IMR-90 (cell line): ENCODE data around the gene RPS6KA4. TPM values are rescaled to one million over a fixed set of nuclear protein-coding genes. Genes with fewer than 3 reads are reported as not detected.

Experiments used
- ATAC-seq: fragments of 200-7000 bp; cut with Tn5 transposase; 2 replicates; pipeline ENCODE4 v1.9.1; 2020; ENCODE audit warnings: low read depth, mild to moderate bottlenecking, moderate library complexity
- BruUV-seq: library from RNA; stranded (reverse); fragments of 400-500 nt; replicated peaks from 2 replicates; lab custom pipeline; 2021; lab: Mats Ljungman, UMichigan
- CTCF ChIA-PET: fragments of 300-600 bp; formaldehyde crosslinking; extraction: SDS; loops from one replicate; lab custom pipeline; 2021; ENCODE audit warnings: antibody characterized with exemption; lab: Yijun Ruan, JAX
- POLR2A ChIA-PET: fragments of 300-600 bp; sonication (Branson Sonifier 250); formaldehyde crosslinking; loops from one replicate; lab custom pipeline; 2022; ENCODE audit warnings: antibody characterized with exemption; ENCODE audit not compliant: unreplicated experiment; lab: Charles Lee
- DNase-seq: peaks from one replicate; pipeline ENCODE4 v3.0.0; 2013
- H2AFZ ChIP-seq: replicated peaks from 2 replicates; pipeline ENCODE3; 2013; ENCODE audit warnings: low read length, mild to moderate bottlenecking; ENCODE audit not compliant: poor library complexity
- H2AK5ac ChIP-seq: 2 replicates; pipeline ENCODE4 v1.6.1; 2013; ENCODE audit warnings: low read depth, low read length, inconsistent platforms
- H2AK9ac ChIP-seq: replicated peaks from 2 replicates; pipeline ENCODE3; 2013; ENCODE audit warnings: mild to moderate bottlenecking, low read depth, low read length, moderate library complexity; ENCODE audit not compliant: poor library complexity
- H2BK120ac ChIP-seq: 2 replicates; pipeline ENCODE4 v1.6.1; 2013; ENCODE audit warnings: low read depth, low read length, inconsistent platforms
- H2BK15ac ChIP-seq: 3 replicates; pipeline ENCODE4 v1.6.1; 2013; ENCODE audit warnings: low read depth, low read length, inconsistent platforms
- H2BK20ac ChIP-seq: 2 replicates; pipeline ENCODE4 v1.6.1; 2013; ENCODE audit warnings: low read depth, mild to moderate bottlenecking, inconsistent platforms, low read length, moderate library complexity
- H2BK5ac ChIP-seq: 2 replicates; pipeline ENCODE4 v1.6.1; 2013; ENCODE audit warnings: mild to moderate bottlenecking, low read depth, low read length, inconsistent platforms; ENCODE audit not compliant: poor library complexity, severe bottlenecking
- H3K14ac ChIP-seq: replicated peaks from 2 replicates; pipeline ENCODE4 v1.6.1; 2013; ENCODE audit warnings: low read depth, low read length, inconsistent platforms
- H3K18ac ChIP-seq: 2 replicates; pipeline ENCODE4 v1.6.1; 2013; ENCODE audit warnings: low read depth, low read length, control low read depth
- H3K23ac ChIP-seq: 2 replicates; pipeline ENCODE4 v1.6.1; 2013; ENCODE audit warnings: low read depth, low read length, inconsistent platforms
- H3K27ac ChIP-seq: 2 replicates; pipeline ENCODE4 v1.5.1; 2013; ENCODE audit warnings: mild to moderate bottlenecking, control low read depth, low read length; ENCODE audit not compliant: insufficient read depth
- H3K27me3 ChIP-seq: 2 replicates; pipeline ENCODE4 v1.6.1; 2013; ENCODE audit warnings: low read length; ENCODE audit not compliant: control insufficient read depth, insufficient read depth
- H3K36me3 ChIP-seq: 2 replicates; pipeline ENCODE4 v1.6.1; 2013; ENCODE audit warnings: low read length, mixed read lengths; ENCODE audit not compliant: control insufficient read depth, insufficient read depth
- H3K4ac ChIP-seq: 2 replicates; pipeline ENCODE4 v1.6.1; 2013; ENCODE audit warnings: low read depth, low read length, inconsistent platforms
- H3K4me1 ChIP-seq: 2 replicates; pipeline ENCODE4 v1.6.1; 2013; ENCODE audit warnings: low read length, mixed read lengths; ENCODE audit not compliant: control insufficient read depth, insufficient read depth
- H3K4me2 ChIP-seq: 2 replicates; pipeline ENCODE4 v1.6.1; 2013; ENCODE audit warnings: low read depth, mild to moderate bottlenecking, control low read depth, low read length, moderate library complexity
- H3K4me3 ChIP-seq: 2 replicates; pipeline ENCODE4 v1.5.1; 2013; ENCODE audit warnings: low read depth, mild to moderate bottlenecking, control low read depth, low read length, moderate library complexity; ENCODE audit not compliant: insufficient read depth
- H3K56ac ChIP-seq: 2 replicates; pipeline ENCODE4 v1.6.1; 2013; ENCODE audit warnings: low read length, inconsistent platforms; ENCODE audit not compliant: insufficient read depth; ENCODE audit errors: extremely low read depth
- H3K79me1 ChIP-seq, 2 experiments: 2 replicates each; pipeline ENCODE4 v1.6.1; 2013; ENCODE audit warnings: low read length in 2 of 2, inconsistent platforms in 1 of 2, low read depth in 1 of 2
- H3K9ac ChIP-seq: 2 replicates; pipeline ENCODE4 v1.6.1; 2013; ENCODE audit warnings: low read depth, low read length, control low read depth
- H3K9me1 ChIP-seq: 2 replicates; pipeline ENCODE4 v1.6.1; 2013; ENCODE audit warnings: low read length, inconsistent platforms; ENCODE audit not compliant: insufficient read depth
- H3K9me3 ChIP-seq: 2 replicates; pipeline ENCODE4 v1.6.1; 2013; ENCODE audit warnings: low read length; ENCODE audit not compliant: control insufficient read depth, insufficient read depth
- H4K20me1 ChIP-seq: 2 replicates; pipeline ENCODE4 v1.6.1; 2013; ENCODE audit warnings: low read length, inconsistent platforms; ENCODE audit not compliant: insufficient read depth
- H4K5ac ChIP-seq: 2 replicates; pipeline ENCODE4 v1.6.1; 2013; ENCODE audit warnings: mild to moderate bottlenecking, low read depth, low read length, control low read depth
- H4K8ac ChIP-seq, 2 experiments: 2 replicates each; pipeline ENCODE4 v1.6.1; 2013; ENCODE audit warnings: low read depth in 2 of 2, low read length in 2 of 2, control low read depth in 1 of 2, inconsistent platforms in 1 of 2
- H4K91ac ChIP-seq: 2 replicates; pipeline ENCODE4 v1.6.1; 2013; ENCODE audit warnings: low read depth, low read length, inconsistent platforms; ENCODE audit not compliant: insufficient read depth
- CHD1 ChIP-seq: IDR thresholded peaks from 2 replicates; pipeline ENCODE4 v1.6.1; 2012; ENCODE audit warnings: low read depth, low read length, improper control_type of control experiment
- MXI1 ChIP-seq: IDR thresholded peaks from 2 replicates; pipeline ENCODE4 v1.6.1; 2012; ENCODE audit warnings: low read depth, mild to moderate bottlenecking, low read length, moderate library complexity, borderline replicate concordance
- SMC3 ChIP-seq: fragments of 150-350 bp; IDR thresholded peaks from 2 replicates; pipeline ENCODE4 v1.6.1; 2016; ENCODE audit warnings: low read depth, mild to moderate bottlenecking, antibody characterized with exemption, low read length, moderate library complexity
- WGBS, 2 experiments: methylation state at CpG; one replicate each; pipeline versions ENCODE4 v1.1.5 to v1.1.7; 2013; ENCODE audit warnings: missing lambda C conversion rate in 2 of 2; ENCODE audit not compliant: insufficient read length in 1 of 2; ENCODE audit errors: extremely low coverage in 2 of 2; 5-methylcytosine and 5-hydroxymethylcytosine counted together
- dilution Hi-C: fragments of 300-500 bp; cut with HindIII; formaldehyde crosslinking; loops from one replicate; pipeline ENCODE4 v1.14.3; 2018; ENCODE audit warnings: low sequenced_read_pairs; ENCODE audit not compliant: unreplicated experiment
- in situ Hi-C: fragments of 300-500 bp; cut with MboI; formaldehyde crosslinking; loops from 3 replicates; pipeline ENCODE4 v1.14.3; 2019; ENCODE audit warnings: low sequenced_read_pairs, inconsistent platforms, mixed read lengths
- intact Hi-C: fragments of 100-400 bp; cut with micrococcal nuclease; formaldehyde crosslinking; loops from 2 replicates; pipeline ENCODE4 v1.10.0; 2022
- polyA plus RNA-seq, 3 experiments: library from polyadenylated mRNA; depleted of rRNA; stranded (reverse); fragments of >200 nt; gene quantifications; 2 replicates each; pipeline ENCODE4 v1.2.3, GENCODE V29; 2012; ENCODE audit warnings: low replicate concordance in 1 of 3
- total RNA-seq: library from RNA; depleted of rRNA; stranded (reverse); fragments of >200 nt; gene quantifications from 2 replicates; pipeline ENCODE4 v1.2.3, GENCODE V29; 2012
- TF ChIP-seq, protein P1 (sequence below): fragments of 150-350 bp; IDR thresholded peaks from 2 replicates; pipeline ENCODE4 v1.6.1; 2017; ENCODE audit warnings: mild to moderate bottlenecking, antibody characterized with exemption, low read length, low read depth
- TF ChIP-seq, protein P2 (sequence below): fragments of 150-350 bp; IDR thresholded peaks from 2 replicates; pipeline ENCODE4 v1.6.1; 2016; ENCODE audit warnings: low read depth, mild to moderate bottlenecking, low read length, moderate library complexity, borderline replicate concordance

Gene RPS6KA4
- total and polyA plus RNA-seq, 2 of the 4 experiments (the other 2 are of a cell fraction) = 38.8 to 52.9 TPM

DNA sequence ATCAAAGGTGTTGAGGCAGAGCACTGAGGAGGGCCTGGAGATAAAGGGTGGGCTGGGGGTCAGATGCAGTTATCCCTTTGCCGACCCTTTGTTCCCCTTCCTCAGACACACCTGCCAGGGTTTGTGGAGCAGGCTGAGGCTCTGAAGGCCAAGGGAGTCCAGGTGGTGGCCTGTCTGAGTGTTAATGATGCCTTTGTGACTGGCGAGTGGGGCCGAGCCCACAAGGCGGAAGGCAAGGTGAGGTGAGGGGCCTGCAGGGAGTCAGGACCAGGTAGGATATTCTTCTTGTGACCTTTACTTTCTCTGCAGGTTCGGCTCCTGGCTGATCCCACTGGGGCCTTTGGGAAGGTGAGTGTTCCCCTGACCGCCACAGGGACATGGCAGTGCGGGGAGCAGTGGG lies 38.4 kb upstream of the RPS6KA4 start:
- no peak overlapping the region for H3K4me3 ChIP-seq
- H3K23ac ChIP-seq = no peak overlapping the region
- no peak overlapping the region for H2BK5ac ChIP-seq
- H3K4me2 ChIP-seq = no peak overlapping the region
- H4K91ac ChIP-seq = no peak overlapping the region
- H4K20me1 ChIP-seq = no peaks in the 10 kb centered on the region; the same call in 1 of the 2 replicates
- ChIA-PET POLR2A (interaction anchor here (0.5 kb wide), 1 partner anchor 10 kb away, joined by 9 read pairs; no protein-coding TSS in a partner anchor), CTCF (no interaction called here)
- in situ Hi-C loops = no loop called here
- no peaks in the 10 kb centered on the region for H3K27me3 ChIP-seq
- no peak for DNase-seq
- H2BK15ac ChIP-seq = no peak overlapping the region
- H4K8ac ChIP-seq = no peak overlapping the region
- no peak overlapping the region for H2AFZ ChIP-seq
- no peak overlapping the region for H2AK9ac ChIP-seq
- H2BK20ac ChIP-seq = no peak overlapping the region
- TF ChIP-seq MXI1 (no peak), SMC3 (no peak), CHD1 (no peak)
- TF ChIP-seq, protein P1, sequence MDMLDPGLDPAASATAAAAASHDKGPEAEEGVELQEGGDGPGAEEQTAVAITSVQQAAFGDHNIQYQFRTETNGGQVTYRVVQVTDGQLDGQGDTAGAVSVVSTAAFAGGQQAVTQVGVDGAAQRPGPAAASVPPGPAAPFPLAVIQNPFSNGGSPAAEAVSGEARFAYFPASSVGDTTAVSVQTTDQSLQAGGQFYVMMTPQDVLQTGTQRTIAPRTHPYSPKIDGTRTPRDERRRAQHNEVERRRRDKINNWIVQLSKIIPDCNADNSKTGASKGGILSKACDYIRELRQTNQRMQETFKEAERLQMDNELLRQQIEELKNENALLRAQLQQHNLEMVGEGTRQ = no peak
- TF ChIP-seq, protein P2, sequence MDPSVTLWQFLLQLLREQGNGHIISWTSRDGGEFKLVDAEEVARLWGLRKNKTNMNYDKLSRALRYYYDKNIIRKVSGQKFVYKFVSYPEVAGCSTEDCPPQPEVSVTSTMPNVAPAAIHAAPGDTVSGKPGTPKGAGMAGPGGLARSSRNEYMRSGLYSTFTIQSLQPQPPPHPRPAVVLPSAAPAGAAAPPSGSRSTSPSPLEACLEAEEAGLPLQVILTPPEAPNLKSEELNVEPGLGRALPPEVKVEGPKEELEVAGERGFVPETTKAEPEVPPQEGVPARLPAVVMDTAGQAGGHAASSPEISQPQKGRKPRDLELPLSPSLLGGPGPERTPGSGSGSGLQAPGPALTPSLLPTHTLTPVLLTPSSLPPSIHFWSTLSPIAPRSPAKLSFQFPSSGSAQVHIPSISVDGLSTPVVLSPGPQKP = no peak
- H3K4ac ChIP-seq = no peak overlapping the region
- no peak overlapping the region for H3K9ac ChIP-seq
- H3K36me3 ChIP-seq = peaks cover 25% of the 10 kb centered on the region
- H3K9me3 ChIP-seq = no peaks in the 10 kb centered on the region
- BruUV-seq = no TSS peak
- 100% methylated on average over 4 of the region's 7 CpGs; no CpG with 5 or more reads in 1 of the 2 experiments for WGBS, 2 experiments
- ATAC-seq = no peak
- no peak overlapping the region for H3K18ac ChIP-seq
- H3K56ac ChIP-seq = no peak overlapping the region
- peaks cover 14% of the 10 kb centered on the region for H3K9me1 ChIP-seq
- H3K27ac ChIP-seq = no peak overlapping the region
- intact Hi-C loops = no loop called here
- no peak overlapping the region for H4K5ac ChIP-seq
- no peak overlapping the region for H3K14ac ChIP-seq
- no peak overlapping the region for H2BK120ac ChIP-seq
- H3K4me1 ChIP-seq = peaks cover 10% of the 10 kb centered on the region
- dilution Hi-C loops = no loop called here
- peaks cover 7 to 31% of the 10 kb centered on the region in 2 experiments for H3K79me1 ChIP-seq
- H2AK5ac ChIP-seq = no peak overlapping the region
